Psoas muscle (tissue), 8 donors: Measurements from ENCODE around the gene TRNP1. TPM values are rescaled to one million over a fixed set of nuclear protein-coding genes. Genes with fewer than 3 reads are reported as not detected.

Source experiments
- ATAC-seq, 4 donors: fragments of 200-7000 bp; cut with Tn5 transposase; one replicate each; pipeline ENCODE4 v1.9.1; 2020; ENCODE audit warnings: moderate library complexity in 3 of 4, mild to moderate bottlenecking in 2 of 4
- DNase-seq, 2 donors: peaks; one replicate each; pipeline ENCODE4 v3.0.0-alpha.2; 2020
- H3K27ac ChIP-seq: fragments of 200-600 bp; one replicate; pipeline ENCODE4 v1.8.0; 2022
- H3K27me3 ChIP-seq, 3 donors: fragments of 200-600 bp in 1 of 3; one replicate each; pipeline versions ENCODE4 v1.6.1 to v1.8.0; 2013 to 2022; ENCODE audit warnings: low read length in 2 of 3, mild to moderate bottlenecking in 2 of 3, moderate library complexity in 1 of 3; ENCODE audit not compliant: insufficient read depth in 3 of 3
- H3K36me3 ChIP-seq, 2 donors: fragments of 200-600 bp in 1 of 2; one replicate each; pipeline versions ENCODE4 v1.6.1 to v1.8.0; 2013 to 2022; ENCODE audit warnings: low read depth in 1 of 2, mild to moderate bottlenecking in 1 of 2, moderate library complexity in 1 of 2; ENCODE audit not compliant: insufficient read depth in 1 of 2
- H3K4me1 ChIP-seq: fragments of 200-600 bp; one replicate; pipeline ENCODE4 v1.8.0; 2022
- H3K4me3 ChIP-seq: fragments of 200-600 bp; one replicate; pipeline ENCODE4 v1.8.0; 2022; ENCODE audit warnings: mild to moderate bottlenecking
- H3K9me3 ChIP-seq: fragments of 200-600 bp; one replicate; pipeline ENCODE4 v1.8.0; 2022
- CTCF ChIP-seq: fragments of 200-600 bp; IDR thresholded peaks from one replicate; pipeline ENCODE4 v1.8.0; 2022; ENCODE audit warnings: antibody characterized with exemption
- WGBS, 3 donors: extraction: QIAGEN DNeasy Blood & Tissue Kit; methylation state at CpG; one replicate each; pipeline versions ENCODE4 v1.1.6 to v1.1.7; 2013; 5-methylcytosine and 5-hydroxymethylcytosine counted together
- intact Hi-C, 2 donors: fragments of 100-400 bp; cut with DNase I; formaldehyde crosslinking; loops; one replicate each; pipeline versions ENCODE4 v1.11.0 to v1.14.2; 2022
- polyA plus RNA-seq, 3 donors: library from polyadenylated mRNA; stranded (reverse); fragments of 200-250 nt; gene quantifications; one replicate each; pipeline ENCODE4 v1.2.3, GENCODE V29; 2013
- total RNA-seq, 4 donors: library from RNA; stranded (reverse); fragmentation: NEBNext Ultra II Directional in 2 of 4; extraction: Animal tissue kit (Norgen Biotek cat#: 25700) in 2 of 4; gene quantifications; one replicate each; pipeline versions ENCODE4 v1.2.1 to v1.2.4, GENCODE V29; 2021 to 2023
- donor health status: healthy with polysubstance abuse.
- donor health status: DM: no; HTN: no; CAD: no; lungs with moderate emphysema.
- donor health status: Bipolar disorder and iron deficiency.
- donor health status: healthy.
- donor health status: DM: yes; HTN: yes; CAD: no.
- donor health status: DM: no; HTN: no; CAD: no.
- donor health status: DM: no; HTN: no; CAD: no.
- donor health status: DM: yes; HTN: yes; CAD: no.

Gene TRNP1
- total and polyA plus RNA-seq, 7 donors: 0.84 to 3.8 (median 1.6) TPM

DNA sequence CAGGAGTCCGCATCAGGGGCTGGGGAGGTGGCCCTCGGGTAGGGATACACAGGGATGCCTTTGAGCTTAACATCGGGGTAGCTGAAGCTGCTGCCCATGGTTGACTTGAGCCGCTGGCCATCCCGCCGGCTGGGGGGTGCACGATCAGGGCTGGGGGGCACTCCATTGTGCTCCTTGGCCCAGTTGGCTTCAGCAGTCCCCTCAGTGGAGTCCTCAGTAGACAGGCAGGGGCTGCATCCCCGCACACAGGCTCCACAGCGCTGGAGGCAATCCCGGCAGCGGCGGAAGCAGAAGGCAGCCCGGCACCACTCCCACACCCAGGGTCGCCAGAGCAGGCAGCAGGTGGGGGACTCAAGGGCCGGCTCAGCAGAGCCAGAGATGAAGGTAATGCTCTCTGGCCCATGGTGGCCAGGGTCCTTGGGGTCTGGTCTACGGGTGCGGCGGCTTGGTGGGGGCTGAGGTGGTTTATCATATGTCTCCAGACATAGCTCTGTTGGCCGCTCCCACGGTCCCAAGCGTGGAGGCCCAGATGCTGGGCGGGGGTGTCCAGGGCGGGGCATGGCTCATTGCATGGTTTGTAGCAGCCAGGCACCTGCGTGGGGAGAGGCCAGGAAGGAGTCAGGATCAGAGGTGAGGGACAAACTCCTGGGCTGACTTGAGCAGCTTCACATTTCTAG lies 41.5 kb upstream of the TRNP1 start:
- H3K27me3 ChIP-seq: peaks cover 0 to 9% (median 2%) of the 10 kb centered on the region in 3 donors
- H3K27ac ChIP-seq: no peak overlapping the region
- no peaks in the 10 kb centered on the region for H3K4me1 ChIP-seq
- no peak for TF ChIP-seq CTCF
- 83 to 87% (median 86%) methylated on average over 24 of the region's 24 CpGs for WGBS, 3 donors
- intact Hi-C loops: no loop called here
- H3K4me3 ChIP-seq: no peak overlapping the region
- DNase-seq: no peak
- no peak for ATAC-seq
- peaks cover 0 to 4% of the 10 kb centered on the region in 2 donors for H3K36me3 ChIP-seq
- no peaks in the 10 kb centered on the region for H3K9me3 ChIP-seq

GRCh38 chr1:26953374-26953773 lies 40.1 kb upstream of the TRNP1 start:
- TF ChIP-seq CTCF: no peak
- DNase-seq: no peak
- no peak overlapping the region for H3K4me3 ChIP-seq
- no peak overlapping the region for H3K27ac ChIP-seq
- 93 to 94% (median 94%) methylated on average over 5 of the region's 5 CpGs for WGBS, 3 donors
- intact Hi-C loops: no loop called here
- peaks cover 0 to 23% (median 3%) of the 10 kb centered on the region in 3 donors for H3K27me3 ChIP-seq
- H3K36me3 ChIP-seq: no peaks in the 10 kb centered on the region
- ATAC-seq: no peak
- H3K9me3 ChIP-seq: no peaks in the 10 kb centered on the region
- no peaks in the 10 kb centered on the region for H3K4me1 ChIP-seq

DNA sequence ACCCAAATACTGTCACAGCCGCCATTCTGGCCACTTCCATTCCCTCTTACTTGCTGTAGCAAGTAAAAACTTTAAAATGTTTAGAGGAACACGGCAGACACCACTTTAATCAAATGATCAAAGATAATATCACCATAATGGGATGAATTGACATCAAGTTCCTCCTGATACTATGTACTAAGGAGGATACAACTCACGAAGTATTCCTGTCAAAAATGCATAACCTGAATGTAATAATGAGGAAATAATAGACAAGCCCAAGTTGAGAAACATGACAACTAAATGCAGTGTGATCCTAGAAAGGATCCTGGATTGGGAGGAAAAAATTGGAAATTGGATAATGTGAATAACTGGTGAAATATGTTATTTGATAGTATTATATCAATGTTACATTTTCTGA lies 37.2 kb upstream of the TRNP1 start:
- intact Hi-C loops: no loop called here
- no peak for TF ChIP-seq CTCF
- H3K4me3 ChIP-seq: no peak overlapping the region
- no peaks in the 10 kb centered on the region for H3K36me3 ChIP-seq
- no peaks in the 10 kb centered on the region for H3K9me3 ChIP-seq
- WGBS, 3 donors: 73 to 77% (median 77%) methylated on average over 3 of the region's 3 CpGs
- H3K27me3 ChIP-seq: peaks cover 0 to 51% (median 22%) of the 10 kb centered on the region in 3 donors
- H3K4me1 ChIP-seq: no peaks in the 10 kb centered on the region
- DNase-seq: no peak
- no peak for ATAC-seq
- H3K27ac ChIP-seq: no peak overlapping the region

- no peak overlapping the region for H3K27ac ChIP-seq
- WGBS, 3 donors: 67 to 73% (median 71%) methylated on average over 3 of the region's 3 CpGs
- H3K4me1 ChIP-seq: no peaks in the 10 kb centered on the region
- H3K4me3 ChIP-seq: no peak overlapping the region
- DNase-seq (no peak), ATAC-seq (no peak)
- intact Hi-C loops: no loop called here
- H3K36me3 ChIP-seq: no peaks in the 10 kb centered on the region
- H3K9me3 ChIP-seq: no peaks in the 10 kb centered on the region
- H3K27me3 ChIP-seq: peaks cover 0 to 61% (median 22%) of the 10 kb centered on the region in 3 donors
- no peak for TF ChIP-seq CTCF
Measured at GRCh38 chr1:26957306-26957705, 36.2 kb upstream of the TRNP1 start.

- no peak overlapping the region for H3K4me3 ChIP-seq
- no peaks in the 10 kb centered on the region for H3K36me3 ChIP-seq
- no peaks in the 10 kb centered on the region for H3K9me3 ChIP-seq
- DNase-seq (no peak), ATAC-seq (no peak)
- intact Hi-C loops: no loop called here
- TF ChIP-seq CTCF: no peak
- H3K27me3 ChIP-seq: peaks cover 0 to 63% (median 22%) of the 10 kb centered on the region in 3 donors
- H3K27ac ChIP-seq: no peak overlapping the region
- 25 to 27% (median 26%) methylated on average over 11 to 13 of the region's 13 CpGs for WGBS, 3 donors
- H3K4me1 ChIP-seq: peaks cover 7% of the 10 kb centered on the region
Measured at GRCh38 chr1:26959270-26959669, 34.2 kb upstream of the TRNP1 start.
